CD4-positive, alpha-beta T cell treated with Interleukin-2 at 100 ng/mL for 4 hours (primary cell): ENCODE data around the gene RASAL1.

Experiments used
- DNase-seq: peaks from one replicate; pipeline ENCODE4 v3.0.0-alpha.2; 2020; ENCODE audit warnings: low spot score

The RASAL1 gene

DNA sequence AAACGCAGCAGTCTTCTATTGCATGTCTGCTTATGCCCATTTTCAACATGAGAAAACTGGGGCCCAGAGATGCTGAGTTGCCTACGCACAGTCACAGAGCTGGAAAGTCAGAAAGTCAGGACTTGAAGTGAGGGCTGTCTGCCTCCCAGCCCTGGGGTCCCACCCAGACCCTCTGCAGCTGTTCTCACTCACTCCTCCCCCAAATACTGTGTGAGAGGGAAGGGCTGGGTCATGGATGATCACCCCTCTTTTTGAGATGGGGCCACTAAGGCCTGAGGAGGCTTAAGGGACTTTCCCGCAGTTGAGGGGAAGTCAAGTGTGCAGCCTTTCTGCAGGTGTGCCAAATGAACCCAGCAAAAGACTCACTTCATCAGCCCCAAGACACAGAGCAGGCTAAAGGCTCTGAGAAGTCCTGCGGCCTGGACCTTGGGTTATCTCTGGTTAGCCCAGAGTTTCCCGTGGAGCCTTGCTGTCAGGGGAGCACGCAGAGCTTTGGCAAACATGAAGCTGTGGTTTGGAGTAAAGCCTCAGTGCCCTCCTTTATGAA lies 60.4 kb downstream of the RASAL1 start:
- DNase-seq: no peak

- no peak for DNase-seq
These were observed 62.0 kb downstream of the RASAL1 start for GRCh38 chr12:113073586-113073985.

DNA sequence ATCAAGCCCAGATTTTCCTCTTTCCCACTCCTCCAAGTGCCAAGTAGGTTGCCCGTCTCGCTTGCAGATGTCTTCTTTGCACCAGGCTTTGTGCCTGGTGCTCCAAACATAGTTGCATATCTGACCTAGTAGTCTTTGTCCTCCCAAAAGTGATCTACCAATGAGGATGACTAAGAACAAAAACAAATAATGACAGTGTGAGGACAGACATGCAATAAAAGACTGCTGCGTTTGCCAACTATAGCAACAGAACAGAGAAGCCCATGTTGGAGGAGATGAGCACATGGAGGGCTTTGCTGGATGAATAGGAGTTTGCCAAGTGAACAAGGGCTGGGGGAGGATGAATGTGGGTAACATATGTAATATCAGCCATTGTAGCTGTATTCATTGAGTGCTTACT lies 63.4 kb downstream of the RASAL1 start:
- DNase-seq: no peak

DNA sequence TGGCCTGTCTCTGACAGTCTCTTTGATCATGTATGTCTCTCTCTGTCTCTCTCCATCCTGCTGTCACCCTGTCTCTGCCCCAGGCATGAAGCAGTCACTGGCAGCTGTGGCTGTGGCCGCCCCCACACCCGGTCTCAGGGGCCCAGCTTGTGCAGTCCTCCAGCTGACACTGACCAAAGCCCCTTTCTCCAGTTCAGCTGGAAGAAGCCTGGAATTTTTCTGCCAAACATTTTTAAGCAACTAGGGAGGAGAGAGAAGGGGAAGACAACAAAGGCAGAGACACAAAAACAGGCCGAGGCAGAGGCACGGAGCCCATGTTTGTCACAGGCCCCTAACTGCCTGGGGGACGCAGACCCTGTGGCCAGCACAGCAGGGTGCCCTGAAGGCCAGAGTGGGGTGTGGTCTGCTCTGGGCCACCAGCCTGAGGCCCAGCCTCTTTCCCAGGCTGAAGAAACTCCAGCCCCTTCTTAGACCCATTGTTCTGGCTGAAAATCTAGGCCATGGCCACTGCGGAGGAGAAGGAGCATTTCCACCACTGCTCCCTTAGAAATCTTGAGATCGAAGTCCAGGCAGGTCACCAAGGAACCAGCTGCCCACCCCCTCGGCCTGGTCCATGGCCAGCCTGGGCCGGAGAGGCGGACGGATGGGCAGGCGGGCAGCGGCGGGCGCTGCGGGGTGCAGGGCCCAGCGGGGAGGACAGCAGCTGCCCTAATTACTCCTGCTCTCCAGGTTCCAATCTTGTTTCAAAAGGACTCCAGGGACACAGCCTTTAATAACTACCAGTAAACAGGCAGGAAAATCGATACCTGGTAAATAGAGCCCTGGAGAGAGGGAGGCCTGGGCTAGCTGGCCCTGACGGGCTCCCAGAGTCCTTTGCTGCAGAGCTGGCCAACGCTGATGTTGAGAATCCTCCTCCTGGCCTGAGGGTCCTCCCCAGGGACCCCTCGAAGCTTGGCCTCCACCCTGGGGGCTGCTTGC lies 64.1 kb downstream of the RASAL1 start:
- DNase-seq: no peak

DNA sequence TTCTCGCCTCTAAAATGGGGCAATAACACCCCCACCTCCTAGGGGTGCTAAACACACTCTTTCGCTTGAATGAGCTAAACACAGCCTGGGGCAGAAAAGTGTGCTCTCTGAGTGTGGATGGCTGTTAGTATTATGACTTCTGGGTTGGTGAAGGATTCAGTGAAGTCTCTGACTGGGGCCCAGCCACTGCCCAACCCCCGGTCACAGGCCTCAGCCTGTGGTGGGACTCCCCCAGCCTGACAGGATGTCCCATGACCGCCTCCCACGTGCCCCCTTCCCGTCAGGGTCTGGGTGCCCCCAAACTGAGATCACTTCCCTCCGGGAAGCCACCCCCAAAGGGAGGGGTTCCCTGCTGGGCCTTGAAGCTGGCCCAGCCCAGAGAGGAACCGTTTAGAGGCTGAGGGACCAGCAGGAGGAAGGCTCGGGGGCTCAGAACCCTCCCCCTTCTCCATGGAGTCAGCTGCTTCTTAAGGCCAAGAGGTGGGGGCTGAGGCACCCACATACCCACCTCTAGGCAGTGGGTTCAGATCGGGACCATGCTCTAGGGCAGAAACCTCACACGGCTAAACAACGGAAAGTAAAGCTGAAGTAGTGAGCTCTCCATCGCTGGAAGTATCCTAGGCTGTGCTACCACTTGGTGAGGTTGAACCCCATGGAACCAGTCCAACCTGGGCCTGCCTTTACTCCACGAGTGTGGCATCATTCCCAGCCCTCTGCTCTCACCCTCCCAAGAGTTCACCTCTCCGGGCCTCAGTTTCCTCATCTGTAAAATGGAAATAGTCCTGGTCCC lies 65.2 kb downstream of the RASAL1 start:
- DNase-seq: no peak

- no peak for DNase-seq
These were observed 65.8 kb downstream of the RASAL1 start for GRCh38 chr12:113069751-113070116.

GRCh38 chr12:113069149-113069548 lies 66.4 kb downstream of the RASAL1 start:
- DNase-seq: no peak

DNA sequence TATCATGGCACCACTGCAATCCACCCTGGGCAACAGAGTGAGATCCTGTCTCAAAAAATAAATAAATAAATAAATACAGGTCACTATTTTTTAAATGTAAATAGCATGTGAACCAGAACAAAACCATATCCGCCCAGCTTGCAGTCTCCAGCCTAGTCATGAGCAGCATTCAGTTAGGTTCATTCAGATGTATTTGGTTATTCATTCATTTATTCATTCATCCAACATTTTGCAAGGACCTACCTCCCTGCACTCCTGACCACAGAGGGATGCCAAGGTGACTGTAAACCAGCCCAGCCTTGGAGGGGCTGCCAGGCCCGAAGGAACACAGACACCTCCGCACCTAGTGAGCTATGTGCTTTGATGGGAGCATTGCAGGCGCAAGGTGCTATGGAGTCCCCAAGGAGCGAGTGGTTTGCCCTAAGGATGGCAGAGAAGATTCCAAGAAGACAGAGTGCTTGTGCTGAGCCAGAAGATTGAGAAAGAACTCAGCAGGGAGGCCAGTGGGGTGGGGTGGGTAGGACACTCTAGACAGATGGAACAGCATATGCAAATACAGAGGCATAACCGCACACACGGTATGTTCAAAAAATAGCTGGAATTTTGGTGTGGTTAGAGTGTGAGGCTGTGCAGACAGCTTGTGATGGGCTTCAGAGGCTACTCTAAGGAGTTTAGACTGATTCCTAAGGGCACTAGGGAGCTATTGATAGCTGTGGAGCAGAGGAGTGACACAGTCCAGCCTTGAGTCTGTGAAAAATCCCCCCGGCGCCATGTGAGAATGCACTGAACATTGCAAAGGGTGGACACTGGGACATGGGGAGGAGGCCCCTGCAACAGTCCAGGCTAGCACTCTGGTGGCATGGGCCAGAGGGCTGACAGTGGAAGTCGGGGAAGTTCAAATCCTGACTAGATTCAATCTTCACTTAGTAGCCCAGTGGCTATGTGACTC lies 67.3 kb downstream of the RASAL1 start:
- DNase-seq: no peak

GRCh38 chr12:113066813-113067400 lies 68.7 kb downstream of the RASAL1 start:
- no peak for DNase-seq

- no peak for DNase-seq
These were observed 70.2 kb downstream of the RASAL1 start for GRCh38 chr12:113065126-113066007.

DNA sequence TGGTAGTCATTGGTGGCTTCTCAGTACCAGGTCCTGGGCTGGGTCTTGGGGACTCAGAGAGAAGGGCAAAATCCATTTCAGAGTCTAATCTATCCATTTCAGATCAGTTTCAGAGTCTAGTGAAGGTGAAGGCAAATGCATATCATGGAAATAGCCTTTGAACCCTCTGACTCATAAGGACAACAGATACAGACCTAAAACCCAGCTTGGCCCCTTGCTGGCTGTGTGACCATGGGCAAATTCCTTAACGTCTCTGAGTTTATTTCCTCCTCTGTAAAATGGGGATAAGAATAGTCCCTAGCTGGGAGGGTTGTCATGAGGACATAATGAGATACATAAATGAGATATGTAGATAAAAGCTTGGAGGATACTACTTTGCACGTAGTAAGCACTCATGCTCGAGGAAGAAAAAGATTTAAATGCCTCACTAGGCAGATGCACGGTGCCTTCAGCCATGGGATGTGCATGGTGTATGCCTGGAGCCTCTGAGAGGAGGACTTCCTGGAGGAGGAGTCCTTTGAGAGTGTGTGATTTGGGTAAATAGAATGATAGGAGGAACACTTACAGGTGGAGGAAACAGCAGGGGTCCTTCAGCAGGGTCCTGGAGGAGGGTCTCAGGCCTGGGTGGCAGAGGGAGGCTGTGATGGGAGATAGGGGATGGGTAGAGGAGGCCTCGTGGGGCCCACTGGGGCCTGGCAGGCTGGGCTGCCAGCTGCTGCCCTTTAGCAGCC lies 71.0 kb downstream of the RASAL1 start:
- no peak for DNase-seq

- DNase-seq: no peak
These were observed 71.9 kb downstream of the RASAL1 start for GRCh38 chr12:113063396-113064350.

DNA sequence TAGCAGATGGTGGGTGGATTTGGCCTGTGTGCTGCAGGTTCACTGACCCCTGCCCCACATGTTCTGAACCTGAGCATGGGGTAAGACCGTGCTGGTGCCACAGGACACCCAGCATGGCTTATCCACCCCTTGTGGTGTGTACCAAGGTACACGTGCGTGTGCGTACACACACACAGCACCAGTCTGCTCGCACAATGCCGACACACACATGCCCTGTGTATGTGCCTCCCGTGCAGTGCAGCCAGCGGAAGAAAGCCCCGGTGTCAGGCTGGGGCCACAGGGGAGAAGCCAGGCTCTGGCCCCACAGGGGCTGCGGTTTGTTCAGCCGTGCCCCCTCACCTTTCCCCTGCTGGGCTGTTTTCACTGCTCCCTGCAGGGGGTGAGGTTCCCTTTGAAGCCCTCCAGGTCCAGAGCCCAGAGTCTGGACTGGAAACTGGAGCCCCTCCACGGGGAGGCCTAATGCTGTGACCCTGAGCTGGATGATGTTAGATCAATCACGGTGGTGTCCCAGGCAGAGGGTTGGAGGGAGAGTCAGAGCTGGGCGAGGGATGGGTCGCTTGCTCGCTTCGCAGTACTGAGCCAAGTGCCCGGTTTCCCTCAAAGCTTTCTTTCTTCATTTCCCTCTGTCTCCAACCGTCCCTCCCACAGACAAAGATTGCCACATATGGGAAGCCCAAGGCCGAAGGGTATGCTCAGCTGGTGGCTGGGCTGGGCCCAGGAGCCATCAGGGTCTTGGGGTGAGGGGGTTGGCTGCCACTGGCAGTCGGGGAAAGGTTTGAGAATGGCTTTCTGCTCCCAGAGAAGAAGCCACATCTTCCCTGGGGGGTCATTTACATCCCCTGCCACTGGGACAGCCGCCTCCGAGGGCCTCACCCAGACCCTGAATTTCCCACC lies 72.8 kb downstream of the RASAL1 start:
- no peak for DNase-seq

GRCh38 chr12:113061061-113061694 lies 74.4 kb downstream of the RASAL1 start:
- DNase-seq: no peak

- no peak for DNase-seq
These were observed 75.1 kb downstream of the RASAL1 start for GRCh38 chr12:113060336-113060960.

DNA sequence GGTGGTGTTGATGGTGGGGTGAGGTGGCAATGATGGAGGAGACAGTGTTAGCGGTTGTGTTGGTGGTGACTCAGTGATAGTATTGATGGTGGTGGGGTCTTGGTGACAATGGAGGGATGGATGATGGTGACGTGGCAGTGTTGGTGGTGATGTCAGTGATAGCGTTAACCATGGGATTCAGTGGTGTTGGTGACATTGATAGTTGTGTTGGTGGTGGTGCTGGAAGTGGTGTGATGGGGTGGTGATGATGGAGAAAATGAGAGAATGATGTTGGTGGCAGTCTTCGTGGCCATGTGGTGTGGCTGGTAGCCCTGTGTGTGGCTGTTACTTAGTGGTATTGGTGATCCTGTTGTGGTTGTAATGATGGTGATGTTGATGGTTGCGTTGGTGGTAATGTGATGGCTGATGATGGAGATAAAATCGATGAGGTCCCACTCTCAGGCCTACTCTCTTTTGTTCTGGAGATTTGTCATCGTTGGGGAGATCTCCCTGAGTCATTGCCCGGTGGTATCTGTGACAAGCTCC lies 76.4 kb downstream of the RASAL1 start:
- no peak for DNase-seq
